Measurements from ENCODE around the gene SMOC2. TPM values are rescaled to one million over a fixed set of nuclear protein-coding genes. Genes with fewer than 3 reads are reported as not detected.
A peak's percentile ranks its signal among the peaks of the same experiment; 100 is the strongest.

Gene SMOC2
- polyA plus RNA-seq, 1 donor from 2014 or later = 0.50 TPM

- no peaks in the 10 kb centered on the region for H3K9me2 ChIP-seq (ENCODE audit: insufficient read depth, low read length)
- H2AFZ ChIP-seq (ENCODE audit: low read depth, low read length) = no peak overlapping the region
- no peaks in the 10 kb centered on the region for H3K9me3 ChIP-seq (ENCODE audit: low read length)
- no peaks in the 10 kb centered on the region for H3K36me3 ChIP-seq (ENCODE audit: insufficient read depth, low read length)
- H4K20me1 ChIP-seq (ENCODE audit: insufficient read depth) = no peaks in the 10 kb centered on the region
- no peak overlapping the region for H3K9ac ChIP-seq (ENCODE audit: low read length)
- H3F3A ChIP-seq (ENCODE audit: insufficient read depth, low read length, poor library complexity, severe bottlenecking) = no peaks in the 10 kb centered on the region
- no peak for TF ChIP-seq CTCF (IDR thresholded peaks at IDR 0.05; ENCODE audit: poor library complexity, severe bottlenecking)
- TF ChIP-seq EZH2 (IDR thresholded peaks at IDR 0.05; ENCODE audit: borderline replicate concordance, insufficient read depth, low read length, poor library complexity, severe bottlenecking) = no peak
- no peak for TF ChIP-seq MXI1 (conservative IDR thresholded peaks at IDR 0.05; ENCODE audit: poor library complexity, severe bottlenecking)
- TF ChIP-seq POLR2AphosphoS5 (IDR thresholded peaks at IDR 0.05) = no peak
- no peak for TF ChIP-seq SMC3 (conservative IDR thresholded peaks at IDR 0.05; ENCODE audit: poor library complexity)
- no peak for TF ChIP-seq EP300 (conservative IDR thresholded peaks at IDR 0.05; ENCODE audit: poor library complexity, severe bottlenecking)
- TF ChIP-seq RAD21 (conservative IDR thresholded peaks at IDR 0.05) = no peak
- no peak for TF ChIP-seq REST (IDR thresholded peaks at IDR 0.05; ENCODE audit: borderline replicate concordance)
- no peak for TF ChIP-seq TAF1 (IDR thresholded peaks at IDR 0.05; ENCODE audit: low read depth)
- no peak overlapping the region for H3K4me2 ChIP-seq (ENCODE audit: low read length)
- H3K79me2 ChIP-seq (replicated peaks; ENCODE audit: insufficient read depth, low read length) = no peaks in the 10 kb centered on the region
- no peaks in the 10 kb centered on the region for H3K27me3 ChIP-seq (ENCODE audit: insufficient read depth, low read depth, low read length)
- no peak overlapping the region for H3K4me3 ChIP-seq (ENCODE audit: low read length)
- H3K27ac ChIP-seq (ENCODE audit: low read length) = no peak overlapping the region
These were observed 100.3 kb downstream of the SMOC2 start for GRCh38 chr6:168541307-168541706.

GRCh38 chr6:168542301-168542700 is 101.3 kb downstream of the SMOC2 start:
- H3K4me2 ChIP-seq (ENCODE audit: low read length) = no peak overlapping the region
- no peaks in the 10 kb centered on the region for H3K27me3 ChIP-seq (ENCODE audit: insufficient read depth, low read depth, low read length)
- no peak overlapping the region for H3K27ac ChIP-seq (ENCODE audit: low read length)
- H3K9me2 ChIP-seq (ENCODE audit: insufficient read depth, low read length) = no peaks in the 10 kb centered on the region
- no peaks in the 10 kb centered on the region for H3F3A ChIP-seq (ENCODE audit: insufficient read depth, low read length, poor library complexity, severe bottlenecking)
- H3K9ac ChIP-seq (ENCODE audit: low read length) = no peak overlapping the region
- H3K36me3 ChIP-seq (ENCODE audit: insufficient read depth, low read length) = no peaks in the 10 kb centered on the region
- no peak overlapping the region for H2AFZ ChIP-seq (ENCODE audit: low read depth, low read length)
- no peaks in the 10 kb centered on the region for H4K20me1 ChIP-seq (ENCODE audit: insufficient read depth)
- H3K79me2 ChIP-seq (replicated peaks; ENCODE audit: insufficient read depth, low read length) = no peaks in the 10 kb centered on the region
- no peak for TF ChIP-seq EP300 (conservative IDR thresholded peaks at IDR 0.05; ENCODE audit: poor library complexity, severe bottlenecking)
- peak; percentile 77 for TF ChIP-seq REST (IDR thresholded peaks at IDR 0.05; ENCODE audit: borderline replicate concordance)
- H3K9me3 ChIP-seq (ENCODE audit: low read length) = no peaks in the 10 kb centered on the region
- H3K4me3 ChIP-seq (ENCODE audit: low read length) = no peak overlapping the region
